ENCODE results near the gene SCAMP2. TPM values are rescaled to one million over a fixed set of nuclear protein-coding genes. Genes with fewer than 3 reads are reported as not detected.

Gene SCAMP2
- total and polyA plus RNA-seq, 2 of the 13 experiments (the other 11 are each of a cell fraction or from before 2014, with no cell fraction given), result 34.8 to 121 TPM

- no peak; the same call in none of the 2 replicates for TF ChIP-seq ZNF687 (CRISPR knock-in tag; IDR thresholded peaks at IDR 0.05)
- TF ChIP-seq CBX2 (IDR thresholded peaks at IDR 0.05; ENCODE audit: low read depth, low read length), result no peak
- no peak for TF ChIP-seq CBX2 (CRISPR knock-in tag; IDR thresholded peaks at IDR 0.05; ENCODE audit: low read depth)
- TF ChIP-seq ATF4 (CRISPR knock-in tag; IDR thresholded peaks at IDR 0.05), result no peak
- no peak for TF ChIP-seq RFX1 (IDR thresholded peaks at IDR 0.05)
- no peak for TF ChIP-seq BRCA1 (CRISPR knock-in tag; IDR thresholded peaks at IDR 0.05)
- 0 out of 4 replicates have a peak, but pooled peaks have one; percentile 38 to 47 for TF ChIP-seq HMGXB4 (CRISPR knock-in tag; IDR thresholded peaks at IDR 0.05; ENCODE audit: borderline replicate concordance in 1 of 2, low read depth in 1 of 2)
- TF ChIP-seq ZBTB44 (CRISPR knock-in tag; IDR thresholded peaks at IDR 0.05), result no peak
- no peak for TF ChIP-seq ZBTB2 (CRISPR knock-in tag; IDR thresholded peaks at IDR 0.05; ENCODE audit: low read depth)
- TF ChIP-seq ZNF607 (CRISPR knock-in tag; IDR thresholded peaks at IDR 0.05; ENCODE audit: borderline replicate concordance), result no peak
- TF ChIP-seq ZNF547 (CRISPR knock-in tag; IDR thresholded peaks at IDR 0.05), result no peak
- TF ChIP-seq SP2 (CRISPR knock-in tag; IDR thresholded peaks at IDR 0.05), result no peak
- TF ChIP-seq PTBP1 (IDR thresholded peaks at IDR 0.05; ENCODE audit: low read depth, low read length, poor library complexity, severe bottlenecking), result no peak
- no peak for TF ChIP-seq ZNF572 (CRISPR knock-in tag; IDR thresholded peaks at IDR 0.05)
- peak; percentile 59 for TF ChIP-seq RAD21 (CRISPR knock-in tag; IDR thresholded peaks at IDR 0.05)
- TF ChIP-seq EEA1 (CRISPR knock-in tag; IDR thresholded peaks at IDR 0.05; ENCODE audit: borderline replicate concordance), result no peak
- TF ChIP-seq ZNF292 (CRISPR knock-in tag; IDR thresholded peaks at IDR 0.05; ENCODE audit: borderline replicate concordance, low read depth), result no peak
- no peak for TF ChIP-seq IRX3 (CRISPR knock-in tag; IDR thresholded peaks at IDR 0.05; ENCODE audit: borderline replicate concordance, low read depth)
- no peak for TF ChIP-seq GPN1 (CRISPR knock-in tag; IDR thresholded peaks at IDR 0.05; ENCODE audit: borderline replicate concordance)
- no peak for TF ChIP-seq RFX3 (CRISPR knock-in tag; IDR thresholded peaks at IDR 0.05)
- TF ChIP-seq XRCC5 (optimal IDR thresholded peaks at IDR 0.05; ENCODE audit: low read length), result peak; percentile 90
Observed at GRCh38 chr15:74835312-74835823, 37.8 kb downstream of the SCAMP2 start (continued).

Measured in HepG2 (cell line).